SU-DHL-6 (cell line): Measurements from ENCODE around the gene FGF19.

Source experiments
- H2AFZ ChIP-seq: fragments of 200-600 bp; sonication (generic); 2 replicates; pipeline ENCODE4 v1.6.1; 2014; ENCODE audit warnings: low read depth, mild to moderate bottlenecking, moderate library complexity, mixed read lengths, antibody characterized with exemption, low read length; ENCODE audit not compliant: severe bottlenecking
- H3F3A ChIP-seq: fragments of 200-600 bp; shearing (Covaris generic); 2 replicates; pipeline ENCODE4 v1.6.0; 2016; ENCODE audit warnings: antibody characterized with exemption, mild to moderate bottlenecking; ENCODE audit not compliant: insufficient read depth
- H3K27ac ChIP-seq: fragments of 200-600 bp; sonication (generic); 2 replicates; pipeline ENCODE4 v1.5.1; 2016; ENCODE audit warnings: low read depth, mild to moderate bottlenecking, low read length, moderate library complexity, mixed read lengths
- H3K27me3 ChIP-seq: fragments of 200-600 bp; sonication (generic), shearing (Covaris generic); 2 replicates; pipeline ENCODE4 v1.6.0; 2014; ENCODE audit warnings: mild to moderate bottlenecking, low read length
- H3K36me3 ChIP-seq: fragments of 200-600 bp; sonication (generic); 2 replicates; pipeline ENCODE4 v1.6.1; 2014; ENCODE audit warnings: mild to moderate bottlenecking, low read length, mixed read lengths
- H3K4me2 ChIP-seq: fragments of 300-600, 200-600 bp; shearing (Covaris generic), sonication (generic); 2 replicates; pipeline ENCODE4 v1.6.0; 2014; ENCODE audit warnings: low read length, low read depth, mild to moderate bottlenecking; ENCODE audit not compliant: poor library complexity, severe bottlenecking
- H3K4me3 ChIP-seq: fragments of 200-600 bp; sonication (generic); 2 replicates; pipeline ENCODE4 v1.5.1; 2014; ENCODE audit warnings: antibody characterized with exemption, low read length, mild to moderate bottlenecking, mixed read lengths; ENCODE audit not compliant: insufficient read depth, poor library complexity, severe bottlenecking
- H3K79me2 ChIP-seq: fragments of 200-600 bp; sonication (generic); 2 replicates; pipeline ENCODE4 v1.6.1; 2014; ENCODE audit warnings: mild to moderate bottlenecking, low read length, moderate library complexity; ENCODE audit not compliant: insufficient read depth
- H3K9ac ChIP-seq: fragments of 200-600 bp; sonication (generic); 2 replicates; pipeline ENCODE4 v1.7.0; 2014; ENCODE audit warnings: mild to moderate bottlenecking, low read length
- H3K9me2 ChIP-seq: fragments of 200-600 bp; sonication (generic); replicated peaks from 2 replicates; pipeline ENCODE4 v1.6.1; 2014; ENCODE audit warnings: low read length; ENCODE audit not compliant: insufficient read depth
- H3K9me3 ChIP-seq: fragments of 200-600 bp; sonication (generic); 2 replicates; pipeline ENCODE4 v1.6.1; 2014; ENCODE audit warnings: low read length, mixed read lengths; ENCODE audit not compliant: insufficient read depth
- H4K20me1 ChIP-seq: fragments of 200-600 bp; sonication (generic); 2 replicates; pipeline ENCODE4 v1.6.1; 2014; ENCODE audit warnings: low read depth, mild to moderate bottlenecking, antibody characterized with exemption, low read length, moderate library complexity, mixed read lengths
- EZH2phosphoT487 ChIP-seq: fragments of 200-600 bp; sonication (generic), shearing (Covaris generic); conservative IDR thresholded peaks from 2 replicates; pipeline ENCODE4 v1.6.1; 2018; ENCODE audit warnings: mild to moderate bottlenecking, antibody characterized with exemption, low read length, moderate library complexity, mixed read lengths
- TF ChIP-seq, protein P1 (sequence below): fragments of 200-600 bp; sonication (generic); IDR thresholded peaks from one replicate; pipeline ENCODE4 v1.5.1; 2017; ENCODE audit warnings: antibody characterized with exemption, mild to moderate bottlenecking, low read length, moderate library complexity; ENCODE audit not compliant: insufficient read depth, poor library complexity, severe bottlenecking

Gene FGF19

DNA sequence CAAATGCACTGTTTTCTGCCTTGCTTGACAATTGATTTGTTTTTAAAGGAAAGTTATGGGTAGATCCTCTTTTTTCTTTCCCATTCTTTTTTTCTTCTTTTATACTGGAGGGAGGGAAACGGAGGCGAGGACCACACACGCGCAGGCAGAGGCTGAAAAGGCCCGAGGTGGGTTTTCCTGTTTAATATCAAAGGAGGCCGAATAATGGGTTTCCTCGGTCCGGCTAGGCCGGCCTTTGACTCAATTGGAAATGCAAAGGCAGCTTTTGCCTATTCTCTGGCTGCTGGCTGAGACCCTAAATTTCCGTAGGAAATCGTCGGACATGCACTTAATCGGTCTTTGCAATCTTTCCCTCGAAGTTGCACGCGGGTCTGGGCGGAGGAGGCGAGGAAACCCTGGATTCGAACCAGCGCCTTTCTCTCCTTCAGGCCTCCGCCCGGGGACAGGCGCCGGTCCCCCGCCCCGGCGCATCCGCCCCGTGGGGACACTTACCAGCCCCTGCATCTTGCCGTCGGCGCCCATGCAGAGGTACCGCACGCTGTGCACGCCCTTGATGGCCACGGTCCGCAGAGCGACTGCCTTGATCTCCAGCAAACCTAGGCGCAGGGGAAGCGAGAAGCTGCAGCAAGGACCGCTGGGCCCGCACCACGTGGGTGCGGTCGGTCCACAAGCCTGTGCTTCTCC is 911 bp downstream of the FGF19 start:
- Histone ChIP-seq H3K27me3 (no peaks in the 10 kb centered on the region), H3K9ac (no peak overlapping the region), H3K9me3 (no peaks in the 10 kb centered on the region), H3K79me2 (no peaks in the 10 kb centered on the region), H3K4me2 (no peak overlapping the region), H4K20me1 (no peaks in the 10 kb centered on the region), H3K4me3 (no peak overlapping the region), H3K36me3 (no peaks in the 10 kb centered on the region), H2AFZ (no peak overlapping the region), H3F3A (no peaks in the 10 kb centered on the region), H3K9me2 (no peaks in the 10 kb centered on the region), H3K27ac (no peak overlapping the region)
- TF ChIP-seq, protein P1, sequence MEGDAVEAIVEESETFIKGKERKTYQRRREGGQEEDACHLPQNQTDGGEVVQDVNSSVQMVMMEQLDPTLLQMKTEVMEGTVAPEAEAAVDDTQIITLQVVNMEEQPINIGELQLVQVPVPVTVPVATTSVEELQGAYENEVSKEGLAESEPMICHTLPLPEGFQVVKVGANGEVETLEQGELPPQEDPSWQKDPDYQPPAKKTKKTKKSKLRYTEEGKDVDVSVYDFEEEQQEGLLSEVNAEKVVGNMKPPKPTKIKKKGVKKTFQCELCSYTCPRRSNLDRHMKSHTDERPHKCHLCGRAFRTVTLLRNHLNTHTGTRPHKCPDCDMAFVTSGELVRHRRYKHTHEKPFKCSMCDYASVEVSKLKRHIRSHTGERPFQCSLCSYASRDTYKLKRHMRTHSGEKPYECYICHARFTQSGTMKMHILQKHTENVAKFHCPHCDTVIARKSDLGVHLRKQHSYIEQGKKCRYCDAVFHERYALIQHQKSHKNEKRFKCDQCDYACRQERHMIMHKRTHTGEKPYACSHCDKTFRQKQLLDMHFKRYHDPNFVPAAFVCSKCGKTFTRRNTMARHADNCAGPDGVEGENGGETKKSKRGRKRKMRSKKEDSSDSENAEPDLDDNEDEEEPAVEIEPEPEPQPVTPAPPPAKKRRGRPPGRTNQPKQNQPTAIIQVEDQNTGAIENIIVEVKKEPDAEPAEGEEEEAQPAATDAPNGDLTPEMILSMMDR: no peak
- no peak for TF ChIP-seq EZH2phosphoT487

DNA sequence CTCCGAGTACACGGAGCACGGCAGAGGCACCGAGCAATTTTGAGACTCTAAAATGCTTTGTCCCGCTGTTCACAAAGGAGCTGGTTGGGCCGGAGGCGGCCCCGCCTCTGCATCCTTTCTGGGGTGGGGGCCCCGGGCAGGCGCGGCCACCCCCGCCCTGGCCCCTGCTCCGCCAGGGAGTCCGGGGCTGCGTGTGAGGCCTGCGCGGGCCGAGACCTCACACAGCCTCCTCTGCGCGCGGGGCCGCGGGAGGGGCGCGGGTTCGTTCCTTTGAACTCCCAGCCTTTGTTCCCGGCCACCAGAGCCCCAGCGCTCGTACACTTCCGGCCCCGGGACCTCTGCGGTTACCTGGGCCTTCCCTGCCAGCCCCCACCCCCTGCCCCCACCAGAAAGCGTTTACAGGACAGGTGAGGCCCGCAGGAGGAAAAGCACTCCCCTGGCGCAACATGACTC is 1.6 kb downstream of the FGF19 start:
- H3K27ac ChIP-seq: no peak overlapping the region
- H3K27me3 ChIP-seq: no peaks in the 10 kb centered on the region
- no peaks in the 10 kb centered on the region for H3K36me3 ChIP-seq
- no peaks in the 10 kb centered on the region for H3K79me2 ChIP-seq
- no peaks in the 10 kb centered on the region for H3F3A ChIP-seq
- no peaks in the 10 kb centered on the region for H3K9me3 ChIP-seq
- H2AFZ ChIP-seq: no peak overlapping the region
- no peak overlapping the region for H3K4me3 ChIP-seq
- H3K9me2 ChIP-seq: no peaks in the 10 kb centered on the region
- no peak overlapping the region for H3K4me2 ChIP-seq
- TF ChIP-seq, protein P1: no peak
- no peak for TF ChIP-seq EZH2phosphoT487
- no peaks in the 10 kb centered on the region for H4K20me1 ChIP-seq
- no peak overlapping the region for H3K9ac ChIP-seq

DNA sequence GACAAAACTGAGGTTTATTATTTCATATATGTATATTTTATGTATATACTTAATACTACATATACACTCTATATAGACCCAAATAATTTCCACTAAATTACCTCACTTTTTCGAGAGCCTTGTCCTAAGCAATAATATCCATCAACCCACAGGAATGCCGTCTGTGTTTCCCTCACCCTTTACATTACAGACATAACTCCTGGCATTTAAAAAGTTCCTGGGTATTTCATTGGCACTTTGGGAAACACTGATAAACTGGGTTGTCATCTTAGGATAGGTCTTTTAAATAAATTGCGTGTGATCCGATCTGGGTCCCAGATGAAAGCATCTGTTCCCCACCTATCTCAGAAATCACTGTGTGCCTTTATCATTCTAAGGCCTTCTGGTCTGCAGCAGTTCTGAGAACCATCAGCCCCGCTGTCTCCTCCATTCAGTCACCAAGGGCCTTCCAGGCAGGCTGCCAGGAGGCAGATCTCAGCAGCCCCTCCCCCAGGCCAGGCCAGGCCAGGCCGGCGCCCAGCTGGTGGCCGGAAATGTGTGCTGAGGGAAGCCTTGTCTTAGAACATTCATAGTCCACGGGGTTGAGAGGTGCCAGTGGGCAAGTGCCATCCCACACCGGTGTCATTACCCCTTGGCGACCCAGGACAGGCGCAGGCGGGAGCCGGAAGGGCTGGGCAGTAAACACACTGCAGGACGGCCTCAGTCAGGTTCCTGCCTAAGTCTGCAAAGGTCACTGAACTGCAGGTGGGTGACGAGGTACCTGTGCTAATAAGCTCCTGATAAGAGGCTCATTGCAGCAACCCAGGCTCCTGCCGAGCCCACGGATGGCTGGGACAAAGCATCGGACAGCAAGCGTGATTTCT is 3.3 kb downstream of the FGF19 start:
- no peaks in the 10 kb centered on the region for H3K79me2 ChIP-seq
- no peaks in the 10 kb centered on the region for H3K27me3 ChIP-seq
- no peaks in the 10 kb centered on the region for H3K36me3 ChIP-seq
- H2AFZ ChIP-seq: no peak overlapping the region
- H3K4me2 ChIP-seq: no peak overlapping the region
- TF ChIP-seq EZH2phosphoT487: no peak
- TF ChIP-seq, protein P1: no peak
- H3K9ac ChIP-seq: no peak overlapping the region
- H3K9me3 ChIP-seq: no peaks in the 10 kb centered on the region
- no peak overlapping the region for H3K27ac ChIP-seq
- H4K20me1 ChIP-seq: no peaks in the 10 kb centered on the region
- H3K4me3 ChIP-seq: no peak overlapping the region
- no peaks in the 10 kb centered on the region for H3F3A ChIP-seq
- no peaks in the 10 kb centered on the region for H3K9me2 ChIP-seq
